Renal pelvis (tissue), 4 donors: Measurements from ENCODE around the gene LAD1. TPM values are rescaled to one million over a fixed set of nuclear protein-coding genes. Genes with fewer than 3 reads are reported as not detected.

Source experiments
- DNase-seq: peaks from one replicate; pipeline ENCODE4 v3.0.0-alpha.2; 2013
- polyA plus RNA-seq, 3 donors: library from polyadenylated mRNA; unstranded; fragments of 120-200 nt; gene quantifications; one replicate each; pipeline ENCODE4 v1.2.1, GENCODE V29; 2013; ENCODE audit not compliant: insufficient read length in 3 of 3

LAD1 gene
- polyA plus RNA-seq, 3 donors = 30.0 to 34.6 (median 31.3) TPM

- DNase-seq = no peak
Observed at GRCh38 chr1:201350361-201350725, 48.8 kb downstream of the LAD1 start.

- no peak for DNase-seq
Observed at GRCh38 chr1:201349092-201349491, 50.0 kb downstream of the LAD1 start.

GRCh38 chr1:201348211-201348566 lies 50.9 kb downstream of the LAD1 start:
- peak; percentile 53 for DNase-seq

GRCh38 chr1:201347498-201348210 lies 51.5 kb downstream of the LAD1 start:
- no peak for DNase-seq

- DNase-seq = no peak
Observed at GRCh38 chr1:201346987-201347386, 52.1 kb downstream of the LAD1 start.

GRCh38 chr1:201346337-201346939 lies 52.7 kb downstream of the LAD1 start:
- DNase-seq = peak; percentile 47

GRCh38 chr1:201345081-201345355 lies 54.1 kb downstream of the LAD1 start:
- DNase-seq = no peak

- peak; percentile 27 for DNase-seq
Observed at GRCh38 chr1:201344206-201345080, 54.7 kb downstream of the LAD1 start.

- DNase-seq = no peak
Observed at GRCh38 chr1:201341377-201341776, 57.7 kb downstream of the LAD1 start.

- no peak for DNase-seq
Observed at GRCh38 chr1:201336711-201337450, 62.2 kb downstream of the LAD1 start.

- no peak for DNase-seq
Observed at GRCh38 chr1:201335901-201336300, 63.2 kb downstream of the LAD1 start.

GRCh38 chr1:201335174-201335870 lies 63.8 kb downstream of the LAD1 start:
- no peak for DNase-seq

GRCh38 chr1:201334325-201335173 lies 64.6 kb downstream of the LAD1 start:
- no peak for DNase-seq

- DNase-seq = no peak
Observed at GRCh38 chr1:201332616-201333335, 66.3 kb downstream of the LAD1 start.

GRCh38 chr1:201332021-201332420 lies 67.1 kb downstream of the LAD1 start:
- DNase-seq = no peak

- DNase-seq = no peak
Observed at GRCh38 chr1:201331166-201331565, 68.0 kb downstream of the LAD1 start.
